HepG2 (cell line): ENCODE measurements around the gene H3-3A. TPM values are rescaled to one million over a fixed set of nuclear protein-coding genes. Genes with fewer than 3 reads are reported as not detected.

Source experiments
- AGO1 ChIP-seq: fragments of 200-400 bp; formaldehyde crosslinking; IDR thresholded peaks from 2 replicates; pipeline ENCODE4 v1.6.1; 2017; ENCODE audit warnings: mild to moderate bottlenecking, low read depth, low read length, moderate library complexity; ENCODE audit not compliant: poor library complexity, severe bottlenecking
- AHDC1 ChIP-seq: sonication (generic); formaldehyde crosslinking; IDR thresholded peaks from 2 replicates; pipeline ENCODE4 v1.5.1; 2020; ENCODE audit warnings: mild to moderate bottlenecking, missing genetic modification reagents, borderline replicate concordance
- CBX1 ChIP-seq: IDR thresholded peaks from one replicate; pipeline ENCODE4 v1.6.1; 2016; ENCODE audit warnings: antibody characterized with exemption, low read depth
- CCDC6 ChIP-seq: sonication (generic); formaldehyde crosslinking; IDR thresholded peaks from 2 replicates; pipeline ENCODE4 v1.8.1; 2022; ENCODE audit warnings: mild to moderate bottlenecking, missing genetic modification reagents, moderate library complexity
- DNMT1 ChIP-seq: sonication (generic); formaldehyde crosslinking; IDR thresholded peaks from 2 replicates; pipeline ENCODE4 v1.5.1; 2020; ENCODE audit warnings: mild to moderate bottlenecking, missing genetic modification reagents
- FOXK1 ChIP-seq: sonication (generic); formaldehyde crosslinking; IDR thresholded peaks from 2 replicates; pipeline ENCODE4 v1.4.0; 2020; ENCODE audit warnings: low read depth, missing genetic modification reagents, borderline replicate concordance
- GATAD2A ChIP-seq: IDR thresholded peaks from 2 replicates; pipeline ENCODE4 v1.6.1; 2016
- ISL2 ChIP-seq: sonication (generic); formaldehyde crosslinking; IDR thresholded peaks from 2 replicates; pipeline ENCODE4 v1.5.0; 2020; ENCODE audit warnings: missing genetic modification reagents
- KAT8 ChIP-seq: IDR thresholded peaks from 2 replicates; pipeline ENCODE4 v1.6.1; 2016; ENCODE audit warnings: missing genetic modification reagents, missing compliant biosample characterization
- POLR2AphosphoS2 ChIP-seq: IDR thresholded peaks from 2 replicates; pipeline ENCODE4 v1.6.1; 2011; ENCODE audit warnings: low read depth, low read length, improper control_type of control experiment
- RORA ChIP-seq: sonication (generic); formaldehyde crosslinking; IDR thresholded peaks from 2 replicates; pipeline ENCODE4 v1.5.0; 2020; ENCODE audit warnings: mild to moderate bottlenecking, missing genetic modification reagents, moderate library complexity
- SALL2 ChIP-seq: sonication (generic); formaldehyde crosslinking; IDR thresholded peaks from 2 replicates; pipeline ENCODE4 v1.8.1; 2023; ENCODE audit warnings: mild to moderate bottlenecking, missing genetic modification reagents, inconsistent platforms
- SRF ChIP-seq: IDR thresholded peaks from 2 replicates; pipeline ENCODE4 v1.6.1; 2011; ENCODE audit warnings: mild to moderate bottlenecking, low read depth, low read length, moderate library complexity
- WIZ ChIP-seq: sonication (generic); formaldehyde crosslinking; IDR thresholded peaks from 2 replicates; pipeline ENCODE4 v1.5.1; 2020; ENCODE audit warnings: mild to moderate bottlenecking, missing genetic modification reagents
- ZEB1 ChIP-seq: IDR thresholded peaks from 2 replicates; pipeline ENCODE4 v1.6.1; 2012; ENCODE audit warnings: mild to moderate bottlenecking, low read depth, inconsistent platforms; ENCODE audit not compliant: insufficient replicate concordance
- polyA plus RNA-seq, 8 experiments: library from polyadenylated mRNA; depleted of rRNA in 3 of 8; stranded (reverse) in 7 of 8; unstranded in 1 of 8; fragments of >200 nt; fragmentation: Illumina TruSeq in 4 of 8; extraction: Trizol in 4 of 8; gene quantifications; 2 replicates each; pipeline versions ENCODE4 v1.2.1 to v1.2.3, GENCODE V29; 2011 to 2016; ENCODE audit warnings: low read depth in 4 of 8, missing spikeins in 1 of 8, mixed read lengths in 1 of 8; ENCODE audit not compliant: insufficient read depth in 1 of 8
- total RNA-seq, 5 experiments: library from RNA; depleted of rRNA; stranded (reverse); fragments of >200 nt; fragmentation: Illumina TruSeq; extraction: Trizol; gene quantifications; 2 replicates each; pipeline ENCODE4 v1.2.3, GENCODE V29; 2016; ENCODE audit warnings: low read depth in 1 of 5
- TF ChIP-seq, protein P1 (sequence below): sonication (generic); formaldehyde crosslinking; IDR thresholded peaks from 2 replicates; pipeline ENCODE4 v1.4.0; 2020; ENCODE audit warnings: missing genetic modification reagents
- TF ChIP-seq, protein P2 (sequence below): sonication (generic); formaldehyde crosslinking; IDR thresholded peaks from 2 replicates; pipeline ENCODE4 v1.4.0; 2020; ENCODE audit warnings: missing genetic modification reagents

The H3-3A gene
- total and polyA plus RNA-seq, 2 of the 13 experiments (the other 11 are each of a cell fraction or from before 2014, with no cell fraction given) = 221 to 320 TPM

DNA sequence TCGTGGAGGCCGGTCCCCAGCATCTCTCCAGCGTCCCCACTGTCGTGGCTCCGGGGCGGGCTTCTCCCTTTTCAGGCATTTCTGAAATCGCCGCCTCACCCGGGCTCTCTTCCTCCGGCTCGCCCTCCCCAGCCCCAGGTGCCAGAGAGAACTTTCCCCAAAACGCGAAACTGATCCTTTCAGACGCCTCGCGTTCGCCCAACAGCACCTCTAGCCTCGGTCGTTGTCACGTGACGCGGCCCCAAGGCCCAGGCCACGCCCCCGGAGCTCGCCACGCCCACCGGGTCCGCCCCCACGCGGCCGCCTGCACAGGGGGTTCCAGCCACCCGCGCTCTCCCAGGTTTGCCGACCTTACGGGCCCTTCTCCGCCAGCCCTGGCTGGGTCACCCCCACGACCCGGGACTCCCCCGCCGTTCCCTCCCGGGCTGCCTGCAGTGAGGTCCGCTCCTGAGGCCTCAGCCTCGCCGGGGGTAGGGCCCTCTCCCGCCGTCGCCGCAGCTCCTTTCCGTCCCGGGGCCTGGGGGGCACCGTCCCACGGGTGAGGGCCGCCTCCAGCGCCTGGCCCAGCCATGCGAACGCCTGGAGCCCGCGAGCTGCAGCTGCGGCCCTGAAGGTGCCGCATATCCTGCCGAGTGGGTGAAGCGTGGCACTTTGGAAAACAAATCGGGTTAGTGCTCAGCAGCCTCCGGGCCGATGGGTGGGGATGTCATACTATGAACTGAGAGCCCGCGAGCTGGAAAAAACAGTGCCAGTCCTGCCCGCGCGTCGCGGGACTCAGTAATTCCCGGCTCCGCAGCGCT is 21.0 kb downstream of the H3-3A start (continued):
- TF ChIP-seq, protein P1, sequence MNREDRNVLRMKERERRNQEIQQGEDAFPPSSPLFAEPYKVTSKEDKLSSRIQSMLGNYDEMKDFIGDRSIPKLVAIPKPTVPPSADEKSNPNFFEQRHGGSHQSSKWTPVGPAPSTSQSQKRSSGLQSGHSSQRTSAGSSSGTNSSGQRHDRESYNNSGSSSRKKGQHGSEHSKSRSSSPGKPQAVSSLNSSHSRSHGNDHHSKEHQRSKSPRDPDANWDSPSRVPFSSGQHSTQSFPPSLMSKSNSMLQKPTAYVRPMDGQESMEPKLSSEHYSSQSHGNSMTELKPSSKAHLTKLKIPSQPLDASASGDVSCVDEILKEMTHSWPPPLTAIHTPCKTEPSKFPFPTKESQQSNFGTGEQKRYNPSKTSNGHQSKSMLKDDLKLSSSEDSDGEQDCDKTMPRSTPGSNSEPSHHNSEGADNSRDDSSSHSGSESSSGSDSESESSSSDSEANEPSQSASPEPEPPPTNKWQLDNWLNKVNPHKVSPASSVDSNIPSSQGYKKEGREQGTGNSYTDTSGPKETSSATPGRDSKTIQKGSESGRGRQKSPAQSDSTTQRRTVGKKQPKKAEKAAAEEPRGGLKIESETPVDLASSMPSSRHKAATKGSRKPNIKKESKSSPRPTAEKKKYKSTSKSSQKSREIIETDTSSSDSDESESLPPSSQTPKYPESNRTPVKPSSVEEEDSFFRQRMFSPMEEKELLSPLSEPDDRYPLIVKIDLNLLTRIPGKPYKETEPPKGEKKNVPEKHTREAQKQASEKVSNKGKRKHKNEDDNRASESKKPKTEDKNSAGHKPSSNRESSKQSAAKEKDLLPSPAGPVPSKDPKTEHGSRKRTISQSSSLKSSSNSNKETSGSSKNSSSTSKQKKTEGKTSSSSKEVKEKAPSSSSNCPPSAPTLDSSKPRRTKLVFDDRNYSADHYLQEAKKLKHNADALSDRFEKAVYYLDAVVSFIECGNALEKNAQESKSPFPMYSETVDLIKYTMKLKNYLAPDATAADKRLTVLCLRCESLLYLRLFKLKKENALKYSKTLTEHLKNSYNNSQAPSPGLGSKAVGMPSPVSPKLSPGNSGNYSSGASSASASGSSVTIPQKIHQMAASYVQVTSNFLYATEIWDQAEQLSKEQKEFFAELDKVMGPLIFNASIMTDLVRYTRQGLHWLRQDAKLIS (CRISPR knock-in tag) = no peak
- TF ChIP-seq CBX1 (no peak), DNMT1 (CRISPR knock-in tag) (no peak), FOXK1 (CRISPR knock-in tag) (no peak), POLR2AphosphoS2 (no peak), AHDC1 (no peak), CCDC6 (CRISPR knock-in tag) (peak; percentile 38; the same call in 1 of the 2 replicates), GATAD2A (no peak; the same call in 1 of the 2 replicates), KAT8 (CRISPR knock-in tag) (peak; percentile 60), SRF (no peak), SALL2 (CRISPR knock-in tag) (peak; percentile 61; the same call in 1 of the 2 replicates), AGO1 (no peak), WIZ (CRISPR knock-in tag) (peak; percentile 59; the same call in 1 of the 2 replicates), RORA (CRISPR knock-in tag) (no peak), ISL2 (CRISPR knock-in tag) (no peak), ZEB1 (no peak)
- TF ChIP-seq, protein P2, sequence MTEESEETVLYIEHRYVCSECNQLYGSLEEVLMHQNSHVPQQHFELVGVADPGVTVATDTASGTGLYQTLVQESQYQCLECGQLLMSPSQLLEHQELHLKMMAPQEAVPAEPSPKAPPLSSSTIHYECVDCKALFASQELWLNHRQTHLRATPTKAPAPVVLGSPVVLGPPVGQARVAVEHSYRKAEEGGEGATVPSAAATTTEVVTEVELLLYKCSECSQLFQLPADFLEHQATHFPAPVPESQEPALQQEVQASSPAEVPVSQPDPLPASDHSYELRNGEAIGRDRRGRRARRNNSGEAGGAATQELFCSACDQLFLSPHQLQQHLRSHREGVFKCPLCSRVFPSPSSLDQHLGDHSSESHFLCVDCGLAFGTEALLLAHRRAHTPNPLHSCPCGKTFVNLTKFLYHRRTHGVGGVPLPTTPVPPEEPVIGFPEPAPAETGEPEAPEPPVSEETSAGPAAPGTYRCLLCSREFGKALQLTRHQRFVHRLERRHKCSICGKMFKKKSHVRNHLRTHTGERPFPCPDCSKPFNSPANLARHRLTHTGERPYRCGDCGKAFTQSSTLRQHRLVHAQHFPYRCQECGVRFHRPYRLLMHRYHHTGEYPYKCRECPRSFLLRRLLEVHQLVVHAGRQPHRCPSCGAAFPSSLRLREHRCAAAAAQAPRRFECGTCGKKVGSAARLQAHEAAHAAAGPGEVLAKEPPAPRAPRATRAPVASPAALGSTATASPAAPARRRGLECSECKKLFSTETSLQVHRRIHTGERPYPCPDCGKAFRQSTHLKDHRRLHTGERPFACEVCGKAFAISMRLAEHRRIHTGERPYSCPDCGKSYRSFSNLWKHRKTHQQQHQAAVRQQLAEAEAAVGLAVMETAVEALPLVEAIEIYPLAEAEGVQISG = peak; percentile 50; the same call in 1 of the 2 replicates
